ENCODE data around the gene EXOSC10. TPM values are rescaled to one million over a fixed set of nuclear protein-coding genes. Genes with fewer than 3 reads are reported as not detected.

EXOSC10 gene
- total and polyA plus RNA-seq, 2 of the 13 experiments (the other 11 are each of a cell fraction or from before 2014, with no cell fraction given) = 48.4 to 67.6 TPM

DNA sequence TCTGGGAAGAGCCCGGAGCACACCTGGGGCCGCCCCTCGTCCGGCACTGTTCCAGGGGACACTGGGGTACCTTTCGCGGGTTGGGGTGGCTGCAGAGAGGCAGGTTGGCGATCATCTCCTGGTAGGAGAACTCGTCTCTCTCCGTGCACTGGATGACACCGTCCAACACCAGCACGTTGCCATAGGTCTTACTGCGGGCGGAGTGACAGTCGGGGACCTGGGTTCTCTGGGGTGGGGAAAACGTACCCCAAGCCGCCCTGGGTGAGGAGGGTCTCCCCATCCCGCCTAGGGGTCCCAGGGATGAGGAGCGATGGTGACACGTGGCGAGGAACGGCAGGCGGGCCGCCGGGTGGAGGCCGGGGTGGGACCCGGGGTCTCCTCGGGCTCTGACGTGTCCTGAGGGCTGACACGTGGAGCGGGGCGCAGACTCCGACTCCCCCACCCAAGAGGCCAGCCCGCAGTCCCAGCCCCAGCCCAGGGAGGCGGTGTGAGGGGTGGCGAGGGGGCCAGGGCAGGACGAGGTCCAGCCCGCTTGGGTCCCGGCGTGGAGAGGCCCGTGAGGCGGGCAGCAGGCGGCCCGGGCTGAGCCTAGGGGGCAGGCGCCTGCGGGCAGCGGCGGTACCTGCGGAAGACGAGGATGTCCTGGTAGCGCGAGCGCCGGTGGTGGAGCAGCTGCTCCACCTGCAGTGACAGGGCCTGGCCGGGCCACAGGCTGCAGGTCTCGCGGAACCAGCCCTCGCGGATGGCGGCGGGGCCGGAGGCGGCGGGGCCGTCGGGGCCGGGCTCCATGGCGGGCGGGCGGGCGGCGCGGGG lies 40.3 kb downstream of the EXOSC10 start (continued):
- TF ChIP-seq, protein P1, sequence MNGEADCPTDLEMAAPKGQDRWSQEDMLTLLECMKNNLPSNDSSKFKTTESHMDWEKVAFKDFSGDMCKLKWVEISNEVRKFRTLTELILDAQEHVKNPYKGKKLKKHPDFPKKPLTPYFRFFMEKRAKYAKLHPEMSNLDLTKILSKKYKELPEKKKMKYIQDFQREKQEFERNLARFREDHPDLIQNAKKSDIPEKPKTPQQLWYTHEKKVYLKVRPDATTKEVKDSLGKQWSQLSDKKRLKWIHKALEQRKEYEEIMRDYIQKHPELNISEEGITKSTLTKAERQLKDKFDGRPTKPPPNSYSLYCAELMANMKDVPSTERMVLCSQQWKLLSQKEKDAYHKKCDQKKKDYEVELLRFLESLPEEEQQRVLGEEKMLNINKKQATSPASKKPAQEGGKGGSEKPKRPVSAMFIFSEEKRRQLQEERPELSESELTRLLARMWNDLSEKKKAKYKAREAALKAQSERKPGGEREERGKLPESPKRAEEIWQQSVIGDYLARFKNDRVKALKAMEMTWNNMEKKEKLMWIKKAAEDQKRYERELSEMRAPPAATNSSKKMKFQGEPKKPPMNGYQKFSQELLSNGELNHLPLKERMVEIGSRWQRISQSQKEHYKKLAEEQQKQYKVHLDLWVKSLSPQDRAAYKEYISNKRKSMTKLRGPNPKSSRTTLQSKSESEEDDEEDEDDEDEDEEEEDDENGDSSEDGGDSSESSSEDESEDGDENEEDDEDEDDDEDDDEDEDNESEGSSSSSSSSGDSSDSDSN (CRISPR knock-in tag; IDR thresholded peaks at IDR 0.05) = peak; percentile 36; the same call in 1 of the 2 replicates
- TF ChIP-seq, protein P2, sequence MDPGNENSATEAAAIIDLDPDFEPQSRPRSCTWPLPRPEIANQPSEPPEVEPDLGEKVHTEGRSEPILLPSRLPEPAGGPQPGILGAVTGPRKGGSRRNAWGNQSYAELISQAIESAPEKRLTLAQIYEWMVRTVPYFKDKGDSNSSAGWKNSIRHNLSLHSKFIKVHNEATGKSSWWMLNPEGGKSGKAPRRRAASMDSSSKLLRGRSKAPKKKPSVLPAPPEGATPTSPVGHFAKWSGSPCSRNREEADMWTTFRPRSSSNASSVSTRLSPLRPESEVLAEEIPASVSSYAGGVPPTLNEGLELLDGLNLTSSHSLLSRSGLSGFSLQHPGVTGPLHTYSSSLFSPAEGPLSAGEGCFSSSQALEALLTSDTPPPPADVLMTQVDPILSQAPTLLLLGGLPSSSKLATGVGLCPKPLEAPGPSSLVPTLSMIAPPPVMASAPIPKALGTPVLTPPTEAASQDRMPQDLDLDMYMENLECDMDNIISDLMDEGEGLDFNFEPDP (CRISPR knock-in tag; conservative IDR thresholded peaks at IDR 0.05) = 0 out of 2 replicates have a peak, but pooled peaks have one; percentile 9
- TF ChIP-seq, protein P3, sequence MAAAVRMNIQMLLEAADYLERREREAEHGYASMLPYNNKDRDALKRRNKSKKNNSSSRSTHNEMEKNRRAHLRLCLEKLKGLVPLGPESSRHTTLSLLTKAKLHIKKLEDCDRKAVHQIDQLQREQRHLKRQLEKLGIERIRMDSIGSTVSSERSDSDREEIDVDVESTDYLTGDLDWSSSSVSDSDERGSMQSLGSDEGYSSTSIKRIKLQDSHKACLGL (CRISPR knock-in tag; IDR thresholded peaks at IDR 0.05) = peak; percentile 80; the same call in 1 of the 2 replicates
- TF ChIP-seq AHR (CRISPR knock-in tag; IDR thresholded peaks at IDR 0.05) (0 out of 2 replicates have a peak, but pooled peaks have one; percentile 51), ZBTB7A (CRISPR knock-in tag; IDR thresholded peaks at IDR 0.05) (peak; percentile 35; the same call in 1 of the 2 replicates), ZNF468 (CRISPR knock-in tag; IDR thresholded peaks at IDR 0.05) (no peak), MLLT10 (CRISPR knock-in tag; IDR thresholded peaks at IDR 0.05) (no peak), ZNF772 (CRISPR knock-in tag; IDR thresholded peaks at IDR 0.05) (peak; percentile 71; the same call in 1 of the 2 replicates), ZNF235 (CRISPR knock-in tag; IDR thresholded peaks at IDR 0.05; ENCODE audit: borderline replicate concordance) (0 out of 2 replicates have a peak, but pooled peaks have one; percentile 19)
- TF ChIP-seq, protein P4, sequence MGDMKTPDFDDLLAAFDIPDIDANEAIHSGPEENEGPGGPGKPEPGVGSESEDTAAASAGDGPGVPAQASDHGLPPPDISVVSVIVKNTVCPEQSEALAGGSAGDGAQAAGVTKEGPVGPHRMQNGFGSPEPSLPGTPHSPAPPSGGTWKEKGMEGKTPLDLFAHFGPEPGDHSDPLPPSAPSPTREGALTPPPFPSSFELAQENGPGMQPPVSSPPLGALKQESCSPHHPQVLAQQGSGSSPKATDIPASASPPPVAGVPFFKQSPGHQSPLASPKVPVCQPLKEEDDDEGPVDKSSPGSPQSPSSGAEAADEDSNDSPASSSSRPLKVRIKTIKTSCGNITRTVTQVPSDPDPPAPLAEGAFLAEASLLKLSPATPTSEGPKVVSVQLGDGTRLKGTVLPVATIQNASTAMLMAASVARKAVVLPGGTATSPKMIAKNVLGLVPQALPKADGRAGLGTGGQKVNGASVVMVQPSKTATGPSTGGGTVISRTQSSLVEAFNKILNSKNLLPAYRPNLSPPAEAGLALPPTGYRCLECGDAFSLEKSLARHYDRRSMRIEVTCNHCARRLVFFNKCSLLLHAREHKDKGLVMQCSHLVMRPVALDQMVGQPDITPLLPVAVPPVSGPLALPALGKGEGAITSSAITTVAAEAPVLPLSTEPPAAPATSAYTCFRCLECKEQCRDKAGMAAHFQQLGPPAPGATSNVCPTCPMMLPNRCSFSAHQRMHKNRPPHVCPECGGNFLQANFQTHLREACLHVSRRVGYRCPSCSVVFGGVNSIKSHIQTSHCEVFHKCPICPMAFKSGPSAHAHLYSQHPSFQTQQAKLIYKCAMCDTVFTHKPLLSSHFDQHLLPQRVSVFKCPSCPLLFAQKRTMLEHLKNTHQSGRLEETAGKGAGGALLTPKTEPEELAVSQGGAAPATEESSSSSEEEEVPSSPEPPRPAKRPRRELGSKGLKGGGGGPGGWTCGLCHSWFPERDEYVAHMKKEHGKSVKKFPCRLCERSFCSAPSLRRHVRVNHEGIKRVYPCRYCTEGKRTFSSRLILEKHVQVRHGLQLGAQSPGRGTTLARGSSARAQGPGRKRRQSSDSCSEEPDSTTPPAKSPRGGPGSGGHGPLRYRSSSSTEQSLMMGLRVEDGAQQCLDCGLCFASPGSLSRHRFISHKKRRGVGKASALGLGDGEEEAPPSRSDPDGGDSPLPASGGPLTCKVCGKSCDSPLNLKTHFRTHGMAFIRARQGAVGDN (CRISPR knock-in tag; IDR thresholded peaks at IDR 0.05) = peak; percentile 58
- TF ChIP-seq, protein P5, sequence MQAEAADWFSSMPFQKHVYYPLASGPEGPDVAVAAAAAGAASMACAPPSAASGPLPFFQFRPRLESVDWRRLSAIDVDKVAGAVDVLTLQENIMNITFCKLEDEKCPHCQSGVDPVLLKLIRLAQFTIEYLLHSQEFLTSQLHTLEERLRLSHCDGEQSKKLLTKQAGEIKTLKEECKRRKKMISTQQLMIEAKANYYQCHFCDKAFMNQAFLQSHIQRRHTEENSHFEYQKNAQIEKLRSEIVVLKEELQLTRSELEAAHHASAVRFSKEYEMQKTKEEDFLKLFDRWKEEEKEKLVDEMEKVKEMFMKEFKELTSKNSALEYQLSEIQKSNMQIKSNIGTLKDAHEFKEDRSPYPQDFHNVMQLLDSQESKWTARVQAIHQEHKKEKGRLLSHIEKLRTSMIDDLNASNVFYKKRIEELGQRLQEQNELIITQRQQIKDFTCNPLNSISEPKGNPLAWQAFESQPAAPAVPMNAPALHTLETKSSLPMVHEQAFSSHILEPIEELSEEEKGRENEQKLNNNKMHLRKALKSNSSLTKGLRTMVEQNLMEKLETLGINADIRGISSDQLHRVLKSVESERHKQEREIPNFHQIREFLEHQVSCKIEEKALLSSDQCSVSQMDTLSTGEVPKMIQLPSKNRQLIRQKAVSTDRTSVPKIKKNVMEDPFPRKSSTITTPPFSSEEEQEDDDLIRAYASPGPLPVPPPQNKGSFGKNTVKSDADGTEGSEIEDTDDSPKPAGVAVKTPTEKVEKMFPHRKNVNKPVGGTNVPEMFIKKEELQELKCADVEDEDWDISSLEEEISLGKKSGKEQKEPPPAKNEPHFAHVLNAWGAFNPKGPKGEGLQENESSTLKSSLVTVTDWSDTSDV (CRISPR knock-in tag; IDR thresholded peaks at IDR 0.05) = no peak
- TF ChIP-seq, protein P6, sequence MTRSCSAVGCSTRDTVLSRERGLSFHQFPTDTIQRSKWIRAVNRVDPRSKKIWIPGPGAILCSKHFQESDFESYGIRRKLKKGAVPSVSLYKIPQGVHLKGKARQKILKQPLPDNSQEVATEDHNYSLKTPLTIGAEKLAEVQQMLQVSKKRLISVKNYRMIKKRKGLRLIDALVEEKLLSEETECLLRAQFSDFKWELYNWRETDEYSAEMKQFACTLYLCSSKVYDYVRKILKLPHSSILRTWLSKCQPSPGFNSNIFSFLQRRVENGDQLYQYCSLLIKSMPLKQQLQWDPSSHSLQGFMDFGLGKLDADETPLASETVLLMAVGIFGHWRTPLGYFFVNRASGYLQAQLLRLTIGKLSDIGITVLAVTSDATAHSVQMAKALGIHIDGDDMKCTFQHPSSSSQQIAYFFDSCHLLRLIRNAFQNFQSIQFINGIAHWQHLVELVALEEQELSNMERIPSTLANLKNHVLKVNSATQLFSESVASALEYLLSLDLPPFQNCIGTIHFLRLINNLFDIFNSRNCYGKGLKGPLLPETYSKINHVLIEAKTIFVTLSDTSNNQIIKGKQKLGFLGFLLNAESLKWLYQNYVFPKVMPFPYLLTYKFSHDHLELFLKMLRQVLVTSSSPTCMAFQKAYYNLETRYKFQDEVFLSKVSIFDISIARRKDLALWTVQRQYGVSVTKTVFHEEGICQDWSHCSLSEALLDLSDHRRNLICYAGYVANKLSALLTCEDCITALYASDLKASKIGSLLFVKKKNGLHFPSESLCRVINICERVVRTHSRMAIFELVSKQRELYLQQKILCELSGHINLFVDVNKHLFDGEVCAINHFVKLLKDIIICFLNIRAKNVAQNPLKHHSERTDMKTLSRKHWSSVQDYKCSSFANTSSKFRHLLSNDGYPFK (CRISPR knock-in tag; IDR thresholded peaks at IDR 0.05; ENCODE audit: borderline replicate concordance) = peak; percentile 61; the same call in 1 of the 2 replicates

Data from HepG2 (cell line).